HCT116 (cell line): ENCODE measurements around the gene FMN2. TPM values are rescaled to one million over a fixed set of nuclear protein-coding genes. Genes with fewer than 3 reads are reported as not detected.

ENCODE experiments used
- ATAC-seq: fragments of 200-7000 bp; cut with Tn5 transposase; 2 replicates; pipeline ENCODE4 v1.9.1; 2020; ENCODE audit warnings: mild to moderate bottlenecking, moderate library complexity
- BruUV-seq: library from RNA; stranded (reverse); fragments of 400-500 nt; replicated peaks from 2 replicates; lab custom pipeline; 2021; lab: Mats Ljungman, UMichigan
- CTCF ChIA-PET: fragments of 300-600 bp; sonication (Branson Sonifier 250); formaldehyde crosslinking; loops from one replicate; lab custom pipeline; 2021; ENCODE audit warnings: antibody characterized with exemption; lab: Charles Lee
- POLR2A ChIA-PET: fragments of 300-600, 350-600 bp; sonication (Branson Sonifier 250); formaldehyde crosslinking; loops from one replicate; lab custom pipeline; 2021; ENCODE audit warnings: antibody characterized with exemption; lab: Charles Lee
- RAD21 ChIA-PET, 2 experiments: fragments of 300-600 bp; sonication (Branson Sonifier 250); formaldehyde crosslinking; loops; one replicate each; lab custom pipeline; 2023; ENCODE audit warnings: low total read pairs in 2 of 2; ENCODE audit not compliant: uncharacterized antibody in 2 of 2, unreplicated experiment in 2 of 2, low non-redundant PET in 1 of 2; lab: Charles Lee
- DNase-seq: peaks from one replicate; pipeline ENCODE4 v3.0.0-alpha.2; 2010; ENCODE audit warnings: low read depth, low spot score
- H2AFZ ChIP-seq: fragments of 200-600 bp; shearing (Covaris generic), sonication (generic); 2 replicates; pipeline ENCODE4 v1.6.1; 2017; ENCODE audit warnings: low read depth, mixed run types, mixed read lengths, antibody characterized with exemption, low read length; ENCODE audit not compliant: poor library complexity, severe bottlenecking
- H3K27ac ChIP-seq: 2 replicates; pipeline ENCODE4 v1.5.1; 2012; ENCODE audit warnings: low read depth, low read length
- H3K27me3 ChIP-seq: fragments of 200-600 bp; sonication (generic); 2 replicates; pipeline ENCODE4 v1.6.1; 2016; ENCODE audit warnings: mixed run types, low read length, mixed read lengths; ENCODE audit not compliant: insufficient read depth
- H3K36me3 ChIP-seq, 2 experiments: fragments of 200-500 bp in 1 of 2; fragments of 200-600 bp in 1 of 2; sonication (Bioruptor generic) in 1 of 2; sonication (generic) in 1 of 2; 2 replicates each; pipeline versions ENCODE4 v1.5.1 to v1.6.1; 2014 to 2016; ENCODE audit warnings: low read length in 2 of 2, inconsistent platforms in 1 of 2, mixed read lengths in 1 of 2, mixed run types in 1 of 2; ENCODE audit not compliant: insufficient read depth in 2 of 2, control insufficient read depth in 1 of 2
- H3K4me1 ChIP-seq, 2 experiments: fragments of 200-600 bp in 1 of 2; sonication (generic) in 1 of 2; 2 replicates each; pipeline versions ENCODE4 v1.5.1 to v1.6.1; 2012 to 2017; ENCODE audit warnings: low read length in 2 of 2, inconsistent platforms in 1 of 2, mild to moderate bottlenecking in 1 of 2, mixed read lengths in 1 of 2, mixed run types in 1 of 2, moderate library complexity in 1 of 2; ENCODE audit not compliant: insufficient read depth in 2 of 2, control insufficient read depth in 1 of 2
- H3K4me2 ChIP-seq: fragments of 200-600 bp; sonication (generic); 2 replicates; pipeline ENCODE4 v1.6.1; 2017; ENCODE audit warnings: mixed run types, low read length, mixed read lengths
- H3K4me3 ChIP-seq, 2 experiments: fragments of 200-600 bp in 1 of 2; sonication (generic) in 1 of 2; replicated peaks in 1 of 2; 2 replicates each; pipeline ENCODE4 v1.5.1; 2011 to 2016; ENCODE audit warnings: low read length in 2 of 2, control low read depth in 1 of 2, low read depth in 1 of 2, mild to moderate bottlenecking in 1 of 2, mixed read lengths in 1 of 2, mixed run types in 1 of 2
- H3K79me2 ChIP-seq: fragments of 200-600 bp; sonication (generic); 2 replicates; pipeline ENCODE4 v1.6.1; 2017; ENCODE audit warnings: mild to moderate bottlenecking, mixed run types, low read length, moderate library complexity, mixed read lengths; ENCODE audit not compliant: insufficient read depth
- H3K9ac ChIP-seq: fragments of 200-600 bp; sonication (generic); 2 replicates; pipeline ENCODE4 v1.6.1; 2016; ENCODE audit warnings: low read length, mixed read lengths
- H3K9me2 ChIP-seq: fragments of 200-600 bp; sonication (generic), shearing (Covaris generic); 2 replicates; pipeline ENCODE4 v1.6.1; 2017; ENCODE audit warnings: mixed run types, mild to moderate bottlenecking, moderate library complexity; ENCODE audit not compliant: insufficient read depth
- H3K9me3 ChIP-seq, 2 experiments: fragments of 200-500 bp in 1 of 2; fragments of 200-600 bp in 1 of 2; sonication (Bioruptor generic) in 1 of 2; sonication (generic) in 1 of 2; 2 replicates each; pipeline ENCODE4 v1.6.1; 2014 to 2017; ENCODE audit warnings: low read length in 2 of 2, mixed read lengths in 2 of 2, inconsistent platforms in 1 of 2, low read depth in 1 of 2, mild to moderate bottlenecking in 1 of 2, mixed run types in 1 of 2, moderate library complexity in 1 of 2; ENCODE audit not compliant: control insufficient read depth in 1 of 2, insufficient read depth in 1 of 2
- H4K20me1 ChIP-seq: fragments of 200-600 bp; sonication (generic), shearing (Covaris generic); 2 replicates; pipeline ENCODE4 v1.6.1; 2017; ENCODE audit warnings: mixed run types, mild to moderate bottlenecking, moderate library complexity; ENCODE audit not compliant: insufficient read depth
- CBX3 ChIP-seq: IDR thresholded peaks from 2 replicates; pipeline ENCODE4 v1.6.1; 2012; ENCODE audit warnings: low read depth
- CTCF ChIP-seq, 3 experiments: fragments of 200-600 bp in 1 of 3; sonication (generic) in 1 of 3; IDR thresholded peaks in 2 of 3; conservative IDR thresholded peaks in 1 of 3; 2 replicates each; pipeline ENCODE4 v1.5.1; 2012 to 2017; ENCODE audit warnings: low read depth in 2 of 3, low read length in 2 of 3, antibody characterized with exemption in 1 of 3, borderline replicate concordance in 1 of 3, control low read depth in 1 of 3, mild to moderate bottlenecking in 1 of 3, mixed read lengths in 1 of 3, mixed run types in 1 of 3, moderate library complexity in 1 of 3; ENCODE audit not compliant: insufficient read depth in 1 of 3
- EGR1 ChIP-seq: IDR thresholded peaks from 2 replicates; pipeline ENCODE4 v1.6.1; 2012; ENCODE audit warnings: low read depth
- EZH2 ChIP-seq: fragments of 200-600 bp; sonication (generic); IDR thresholded peaks from 2 replicates; pipeline ENCODE4 v1.6.1; 2017; ENCODE audit warnings: antibody characterized with exemption, mixed run types
- FOSL1 ChIP-seq: IDR thresholded peaks from 2 replicates; pipeline ENCODE4 v1.6.1; 2012; ENCODE audit warnings: low read depth
- JUND ChIP-seq: IDR thresholded peaks from 2 replicates; pipeline ENCODE4 v1.6.1; 2012
- MAX ChIP-seq: IDR thresholded peaks from 2 replicates; pipeline ENCODE4 v1.6.1; 2012
- POLR2A ChIP-seq: IDR thresholded peaks from 2 replicates; pipeline ENCODE4 v1.7.0; 2011; ENCODE audit warnings: borderline replicate concordance; ENCODE audit not compliant: insufficient read depth, insufficient read length; ENCODE audit errors: extremely low read depth
- RAD21 ChIP-seq: IDR thresholded peaks from 2 replicates; pipeline ENCODE4 v1.6.1; 2012; ENCODE audit warnings: low read depth, mild to moderate bottlenecking
- REST ChIP-seq: IDR thresholded peaks from 2 replicates; pipeline ENCODE4 v1.6.1; 2012; ENCODE audit warnings: low read depth
- SIN3A ChIP-seq: IDR thresholded peaks from 2 replicates; pipeline ENCODE4 v1.6.1; 2012; ENCODE audit warnings: low read depth
- SP1 ChIP-seq: IDR thresholded peaks from 2 replicates; pipeline ENCODE4 v1.6.1; 2012; ENCODE audit warnings: low read depth
- YY1 ChIP-seq: IDR thresholded peaks from 2 replicates; pipeline ENCODE4 v1.6.1; 2011; ENCODE audit warnings: low read length, low read depth, moderate library complexity, mild to moderate bottlenecking; ENCODE audit not compliant: insufficient replicate concordance; ENCODE audit errors: extremely low read depth
- ZBTB33 ChIP-seq: IDR thresholded peaks from 2 replicates; pipeline ENCODE4 v1.6.1; 2011; ENCODE audit warnings: mild to moderate bottlenecking, low read length, moderate library complexity; ENCODE audit not compliant: insufficient replicate concordance; ENCODE audit errors: extremely low read depth
- ZFX ChIP-seq: fragments of 450-650 bp; IDR thresholded peaks from 2 replicates; pipeline ENCODE4 v1.6.1; 2017
- ZNF274 ChIP-seq: fragments of 200-500 bp; sonication (Bioruptor generic); IDR thresholded peaks from 2 replicates; pipeline ENCODE4 v1.6.1; 2014; ENCODE audit warnings: mild to moderate bottlenecking, low read depth, low read length, inconsistent platforms
- intact Hi-C: fragments of 100-400 bp; cut with micrococcal nuclease; formaldehyde crosslinking; loops from 2 replicates; pipeline ENCODE4 v1.10.0; 2022
- total RNA-seq: library from RNA; stranded (reverse); gene quantifications from one replicate; pipeline ENCODE4 v1.2.1, GENCODE V29; 2021; ENCODE audit not compliant: unreplicated experiment

Gene FMN2
- total RNA-seq, 1 experiment from 2014 or later: not detected

- RAD21 ChIA-PET: no interaction called here
- no peak for ATAC-seq
- no peaks in the 10 kb centered on the region for H4K20me1 ChIP-seq
- H3K4me1 ChIP-seq: no peaks in the 10 kb centered on the region
- no peak overlapping the region for H2AFZ ChIP-seq
- CTCF ChIA-PET: no interaction called here
- BruUV-seq: no TSS peak
- H3K9me2 ChIP-seq: no peaks in the 10 kb centered on the region
- H3K4me3 ChIP-seq: no peak overlapping the region
- H3K9me3 ChIP-seq: peaks cover 7 to 8% of the 10 kb centered on the region in 2 experiments; a peak in 2 of 4 replicates
- no peak overlapping the region for H3K27ac ChIP-seq
- TF ChIP-seq EZH2 (no peak), JUND (no peak), CTCF (IDR thresholded peaks at IDR 0.05 in 2 of 3, conservative IDR thresholded peaks at IDR 0.05 in 1 of 3; ENCODE audit: borderline replicate concordance in 1 of 3, insufficient read depth in 1 of 3, low read depth in 2 of 3, low read length in 2 of 3) (no peak), MAX (no peak), SIN3A (no peak), FOSL1 (no peak), POLR2A (no peak), EGR1 (no peak), ZNF274 (no peak), YY1 (no peak), CBX3 (no peak), ZFX (no peak), RAD21 (no peak), ZBTB33 (no peak), REST (no peak), SP1 (no peak)
- DNase-seq: no peak
- no peaks in the 10 kb centered on the region for H3K79me2 ChIP-seq
- no peaks in the 10 kb centered on the region for H3K36me3 ChIP-seq
- POLR2A ChIA-PET: no interaction called here
- no peak overlapping the region for H3K4me2 ChIP-seq
- intact Hi-C loops: no loop called here
- H3K9ac ChIP-seq: no peak overlapping the region
- no peaks in the 10 kb centered on the region for H3K27me3 ChIP-seq
These were observed 143.0 kb downstream of the FMN2 start for GRCh38 chr1:240234485-240235210.
